GM20000 (cell line): ENCODE results near the gene DTWD1.
"Not testable (repeated sequence)": the region's sequence is repeated elsewhere in the genome, so short reads cannot be mapped to it uniquely, and the experiment has no call there.

Experiments used
- DNase-seq: peaks from one replicate; pipeline ENCODE4 v3.0.0; 2012; ENCODE audit warnings: low spot score
- TF ChIP-seq, protein P1 (sequence below): IDR thresholded peaks from 2 replicates; pipeline ENCODE4 v1.5.1; 2012; ENCODE audit warnings: mild to moderate bottlenecking, control low read depth; ENCODE audit errors: extremely low read depth, missing control alignments

Gene DTWD1

DNA sequence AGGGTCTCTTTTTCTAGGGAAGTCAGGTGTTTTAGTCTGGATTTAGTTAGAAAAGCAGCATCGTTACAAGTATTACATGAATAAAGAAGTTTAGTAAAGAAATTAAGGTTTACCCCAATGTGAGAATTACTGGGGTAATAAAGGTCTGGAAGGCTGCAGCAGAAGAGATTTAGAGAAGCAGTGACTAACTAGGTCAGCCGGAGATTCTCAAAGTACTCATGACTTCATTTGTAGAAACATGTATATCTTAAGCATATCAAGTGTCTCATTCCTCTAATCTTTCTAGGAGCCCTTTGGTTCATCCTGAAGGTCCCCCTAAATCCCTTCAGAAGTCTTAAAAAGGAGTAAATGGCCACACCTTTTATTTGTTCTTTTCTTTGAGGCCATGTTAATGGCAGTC, 26.0 kb downstream of the DTWD1 start:
- TF ChIP-seq, protein P1, sequence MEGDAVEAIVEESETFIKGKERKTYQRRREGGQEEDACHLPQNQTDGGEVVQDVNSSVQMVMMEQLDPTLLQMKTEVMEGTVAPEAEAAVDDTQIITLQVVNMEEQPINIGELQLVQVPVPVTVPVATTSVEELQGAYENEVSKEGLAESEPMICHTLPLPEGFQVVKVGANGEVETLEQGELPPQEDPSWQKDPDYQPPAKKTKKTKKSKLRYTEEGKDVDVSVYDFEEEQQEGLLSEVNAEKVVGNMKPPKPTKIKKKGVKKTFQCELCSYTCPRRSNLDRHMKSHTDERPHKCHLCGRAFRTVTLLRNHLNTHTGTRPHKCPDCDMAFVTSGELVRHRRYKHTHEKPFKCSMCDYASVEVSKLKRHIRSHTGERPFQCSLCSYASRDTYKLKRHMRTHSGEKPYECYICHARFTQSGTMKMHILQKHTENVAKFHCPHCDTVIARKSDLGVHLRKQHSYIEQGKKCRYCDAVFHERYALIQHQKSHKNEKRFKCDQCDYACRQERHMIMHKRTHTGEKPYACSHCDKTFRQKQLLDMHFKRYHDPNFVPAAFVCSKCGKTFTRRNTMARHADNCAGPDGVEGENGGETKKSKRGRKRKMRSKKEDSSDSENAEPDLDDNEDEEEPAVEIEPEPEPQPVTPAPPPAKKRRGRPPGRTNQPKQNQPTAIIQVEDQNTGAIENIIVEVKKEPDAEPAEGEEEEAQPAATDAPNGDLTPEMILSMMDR, result no peak
- DNase-seq, result no peak

DNA sequence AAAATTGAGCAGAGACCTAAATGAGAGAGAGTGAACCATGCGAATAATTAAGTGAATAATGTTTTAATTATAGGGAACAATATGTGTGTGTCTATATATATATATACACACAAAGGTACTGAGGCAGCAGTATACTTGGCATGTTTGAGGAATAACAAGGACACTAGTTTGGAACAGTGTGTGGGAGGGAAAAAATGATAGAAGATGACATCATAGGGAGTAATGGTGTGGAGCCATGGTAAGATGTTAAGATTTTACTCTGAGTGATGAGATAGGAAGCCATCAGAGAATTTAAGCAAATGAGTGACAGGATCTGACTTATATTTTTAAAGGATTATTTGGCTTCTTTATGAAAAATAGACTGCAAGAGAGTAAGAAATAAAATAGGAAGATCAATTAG, 29.1 kb downstream of the DTWD1 start:
- no peak for DNase-seq
- TF ChIP-seq, protein P1, result no peak

DNA sequence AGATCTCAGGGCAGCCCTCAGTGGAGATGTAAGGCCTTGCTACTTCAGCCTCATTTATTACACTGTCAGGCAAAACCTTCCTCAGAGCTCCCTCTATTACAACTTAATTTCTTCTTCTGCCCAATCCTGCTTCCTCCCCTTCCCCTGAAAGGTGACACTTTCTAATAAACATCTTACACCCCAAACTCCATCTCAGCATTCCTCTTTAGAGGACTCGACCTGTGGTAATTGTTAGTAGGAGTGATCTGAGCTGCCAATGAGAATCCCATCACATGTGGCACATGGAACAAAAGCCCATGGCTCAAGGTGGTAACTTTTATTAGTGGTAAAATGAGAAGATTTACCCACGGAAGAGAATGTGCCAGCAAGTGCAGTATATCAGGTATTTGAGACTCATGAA, 29.8 kb downstream of the DTWD1 start:
- DNase-seq, result no peak
- TF ChIP-seq, protein P1, result no peak

DNA sequence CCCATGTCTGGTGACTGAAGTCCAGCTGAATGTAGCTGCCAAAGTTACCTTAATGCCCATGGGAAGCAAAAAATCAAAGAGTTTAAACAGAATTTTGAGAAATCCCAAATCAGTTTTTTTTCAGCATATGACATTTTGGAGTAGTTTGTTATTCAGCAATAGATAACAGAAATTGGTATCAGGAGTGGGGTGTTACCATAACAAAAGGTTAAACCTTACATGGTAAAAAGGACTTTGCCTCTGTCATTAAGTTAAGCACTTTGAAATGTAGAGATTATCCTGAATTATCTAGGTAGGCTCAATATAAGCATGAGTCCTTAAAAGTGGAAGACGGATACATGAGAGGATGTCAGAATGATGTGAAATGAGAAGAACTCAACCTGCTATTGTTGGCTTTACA, 32.1 kb downstream of the DTWD1 start:
- no peak for DNase-seq
- TF ChIP-seq, protein P1, result no peak

DNA sequence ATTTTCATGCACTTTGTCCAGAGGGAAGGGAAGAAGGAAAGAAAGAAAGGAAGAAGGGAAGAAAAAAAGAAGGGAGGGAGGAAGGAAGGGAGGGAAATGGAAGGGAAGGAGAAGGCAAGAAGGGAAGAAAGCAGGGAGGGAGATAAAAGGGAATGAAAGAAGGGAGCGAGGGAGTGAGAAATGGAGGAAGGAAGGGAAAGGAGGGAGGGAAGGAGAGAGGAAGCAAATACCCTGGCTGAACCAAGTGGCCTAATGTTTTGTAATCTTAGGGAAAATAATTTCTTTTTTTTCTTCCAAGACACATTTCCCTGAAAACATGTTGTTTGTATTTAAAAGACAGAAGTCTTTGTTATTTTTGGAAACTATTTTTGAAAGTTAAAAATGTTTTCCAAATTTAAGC, 35.9 kb downstream of the DTWD1 start:
- no peak for DNase-seq
- TF ChIP-seq, protein P1, result no peak

DNA sequence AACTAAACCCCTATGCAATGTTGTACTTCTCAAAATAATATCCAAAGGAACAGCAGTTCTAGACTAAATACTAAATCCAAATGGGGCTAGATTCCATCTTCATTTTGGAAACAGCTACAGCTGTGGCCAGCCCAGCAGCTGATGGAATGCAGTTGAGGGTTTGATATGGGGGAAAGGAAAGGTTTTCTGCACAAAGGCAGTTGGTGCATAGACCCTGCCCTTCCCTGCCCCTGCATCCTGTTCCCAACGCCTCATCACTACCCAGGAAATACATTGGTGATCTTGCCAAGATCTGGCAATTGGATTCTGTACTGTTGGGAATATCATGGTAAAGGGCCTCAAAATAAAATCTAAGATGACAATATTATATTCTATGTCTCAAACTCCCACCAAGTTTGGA, 43.9 kb downstream of the DTWD1 start:
- DNase-seq, result no peak
- TF ChIP-seq, protein P1, result no peak

DNA sequence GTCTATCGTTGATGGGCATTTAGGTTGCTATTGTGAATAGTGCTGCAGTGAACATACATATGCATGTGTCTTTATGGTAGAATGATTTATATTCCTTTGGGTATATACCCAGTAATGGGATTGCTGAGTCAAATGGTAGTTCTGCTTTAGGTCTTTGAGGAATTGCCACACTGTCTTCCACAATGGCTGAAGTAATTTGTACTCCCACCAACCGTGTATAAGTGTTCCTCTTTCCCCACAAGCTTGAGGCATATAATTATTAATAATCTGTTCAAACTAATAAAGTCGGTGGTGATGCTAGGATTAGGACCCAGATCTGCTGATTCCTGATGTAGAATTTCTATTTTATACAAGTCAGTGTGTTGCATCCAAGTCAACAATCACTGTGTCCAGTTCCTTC, 45.6 kb downstream of the DTWD1 start:
- not testable (repeated sequence) for DNase-seq

DNA sequence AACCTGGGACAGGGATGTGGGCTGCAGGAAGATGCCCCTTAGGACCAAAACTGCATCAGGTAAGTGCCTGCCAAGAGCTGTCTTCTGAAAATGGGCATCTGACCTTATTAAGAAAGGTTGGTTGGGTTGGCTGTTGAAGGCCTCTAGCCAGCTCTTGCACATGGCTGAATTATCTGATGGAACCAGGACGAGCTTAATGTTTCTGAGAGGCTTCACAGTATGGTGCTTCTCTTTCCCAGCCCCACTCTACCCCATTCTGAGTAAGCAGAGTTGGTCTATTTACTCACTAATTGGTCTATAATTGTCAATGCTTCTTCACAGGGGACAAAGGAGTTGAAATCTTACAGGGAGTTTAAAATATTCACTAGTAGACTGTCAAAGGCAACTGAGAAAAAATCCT, 48.4 kb downstream of the DTWD1 start:
- no peak for DNase-seq
- TF ChIP-seq, protein P1, result no peak
